Measurements from ENCODE around the gene CEL.

Gene CEL

DNA sequence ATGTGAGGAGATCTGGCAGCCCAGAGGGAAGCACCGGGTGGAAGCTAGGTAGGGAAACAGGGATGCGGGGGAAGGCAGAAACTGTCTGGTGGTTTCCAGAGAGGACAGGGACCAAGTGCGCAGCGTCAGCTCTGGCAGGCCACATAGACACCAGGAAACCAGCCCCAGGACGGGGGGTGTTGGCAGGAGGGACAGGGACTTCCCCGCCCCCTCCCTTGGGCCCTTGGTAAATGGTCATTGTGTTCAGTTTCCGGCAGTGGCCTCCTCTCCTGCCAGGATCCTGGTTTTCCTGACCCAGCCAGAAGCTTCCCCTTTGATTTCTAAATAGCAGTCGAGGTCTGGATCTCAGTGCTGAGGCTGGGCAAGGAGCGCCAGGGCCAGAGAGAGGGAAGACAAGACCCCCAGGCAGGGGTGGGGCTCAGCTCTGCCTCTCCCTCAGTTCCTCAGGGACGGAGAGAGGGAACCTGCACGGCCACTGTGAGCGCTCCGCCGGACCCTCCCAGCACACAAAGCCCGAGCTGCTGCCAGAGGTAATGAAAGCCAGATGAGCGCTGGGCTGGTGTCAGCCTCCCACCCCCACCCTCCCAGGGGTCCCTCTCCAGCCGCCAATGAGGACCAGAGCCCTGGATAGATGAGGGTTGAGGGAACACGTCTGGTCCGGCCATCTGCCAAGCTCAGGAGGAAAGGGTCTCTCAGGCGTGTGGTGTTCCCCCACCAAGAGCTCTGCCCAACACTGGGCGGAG, 57.5 kb downstream of the CEL start:
- no peak for DNase-seq

DNA sequence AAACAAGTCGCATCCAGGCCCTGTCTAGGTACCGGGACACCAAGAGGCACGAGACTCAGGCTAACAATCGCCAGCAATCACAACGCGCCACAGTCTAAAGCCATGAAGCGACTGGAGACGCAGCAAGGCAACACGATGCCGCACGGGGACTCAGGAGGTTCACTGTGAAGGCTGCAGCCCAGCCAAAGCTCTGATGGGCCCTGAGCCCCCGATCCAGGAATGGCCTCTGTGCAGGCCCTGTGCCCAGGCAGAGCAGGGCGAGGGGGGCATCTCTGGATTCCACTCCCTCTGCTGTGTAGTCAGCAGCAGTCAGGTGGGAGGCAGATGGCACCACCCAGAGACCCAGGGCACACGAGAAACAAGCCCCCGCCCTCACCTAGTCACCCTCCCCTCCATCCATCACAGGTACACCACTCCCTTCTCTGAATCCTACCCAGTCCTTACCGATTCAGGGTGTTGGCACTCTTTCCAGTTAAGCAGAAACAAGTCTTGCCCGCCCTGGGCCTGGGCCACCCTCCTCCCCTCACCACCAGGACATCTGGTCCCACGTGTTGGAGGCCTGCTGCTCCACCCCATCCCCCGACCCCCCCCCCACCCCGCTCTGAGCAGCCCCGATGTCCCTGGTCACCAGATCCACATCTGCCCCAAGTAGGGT, 58.2 kb downstream of the CEL start:
- no peak for DNase-seq

DNA sequence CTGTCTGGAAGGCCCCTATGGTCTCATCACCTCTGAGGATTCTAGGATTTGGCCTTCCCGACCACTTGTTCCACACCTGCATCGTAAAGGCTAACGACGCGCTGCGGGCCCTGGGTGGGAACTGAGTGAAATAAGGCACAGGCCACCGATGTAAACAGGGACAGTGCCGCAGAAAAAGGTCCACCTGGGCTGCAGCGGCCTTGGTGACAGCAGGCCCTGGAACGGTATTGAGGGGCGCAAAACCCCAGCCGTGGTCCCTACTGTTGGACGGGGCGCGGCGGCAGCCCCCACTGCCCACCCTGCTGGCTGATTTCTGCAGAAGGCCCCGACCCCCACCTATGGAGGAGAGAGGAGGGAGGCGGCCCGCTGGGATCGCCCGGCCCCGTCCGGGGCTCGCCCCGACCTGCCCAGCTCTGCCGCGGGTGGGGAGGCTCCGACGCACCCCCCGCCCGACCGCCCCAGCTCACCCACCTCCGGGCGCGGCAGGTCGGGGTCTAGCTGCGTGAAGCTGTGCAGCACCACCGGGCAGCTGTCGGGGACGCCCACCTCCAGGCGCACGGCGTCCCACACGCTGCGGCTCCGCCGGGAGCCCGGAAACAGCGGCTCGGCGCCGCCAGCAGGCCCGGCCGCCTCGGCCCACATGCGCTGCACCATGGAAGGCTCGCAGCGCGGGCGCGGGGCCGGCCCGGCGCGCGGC, 58.9 kb downstream of the CEL start:
- DNase-seq, result no peak

All from activated CD8-positive, alpha-beta memory T cell treated with anti-CD3 and anti-CD28 coated beads, Interleukin-2, amount 50 U/mL, for 4 hours (primary cell).